Muscle layer of duodenum (tissue), 2 donors: Measurements from ENCODE around the gene DNM3.

Experiments
- H3K27ac ChIP-seq: one replicate; pipeline ENCODE4 v1.7.0; 2013; ENCODE audit warnings: mild to moderate bottlenecking, low read length
- H3K27me3 ChIP-seq: one replicate; pipeline ENCODE4 v1.7.0; 2013; ENCODE audit warnings: low read depth, mild to moderate bottlenecking, control low read depth, low read length
- H3K36me3 ChIP-seq, 2 donors: one replicate each; pipeline ENCODE4 v1.7.0; 2013; ENCODE audit warnings: low read length in 2 of 2, control low read depth in 1 of 2, mild to moderate bottlenecking in 1 of 2; ENCODE audit not compliant: insufficient read depth in 2 of 2, control insufficient read depth in 1 of 2
- H3K4me1 ChIP-seq, 2 donors: one replicate each; pipeline ENCODE4 v1.7.0; 2013; ENCODE audit warnings: low read length in 2 of 2, mild to moderate bottlenecking in 2 of 2, control low read depth in 1 of 2, moderate library complexity in 1 of 2; ENCODE audit not compliant: insufficient read depth in 2 of 2, control insufficient read depth in 1 of 2
- H3K4me3 ChIP-seq, 2 donors: one replicate each; pipeline ENCODE4 v1.7.0; 2013; ENCODE audit warnings: low read length in 2 of 2, low read depth in 1 of 2, mild to moderate bottlenecking in 1 of 2
- H3K9me3 ChIP-seq, 2 donors: one replicate each; pipeline ENCODE4 v1.7.0; 2013; ENCODE audit warnings: low read length in 2 of 2, control low read depth in 1 of 2, mild to moderate bottlenecking in 1 of 2; ENCODE audit not compliant: control insufficient read depth in 1 of 2
- donor health status: healthy.

The DNM3 gene

GRCh38 chr1:172144445-172145061 lies 303.3 kb downstream of the DNM3 start:
- H3K4me1 ChIP-seq, result peaks cover 0 to 4% of the 10 kb centered on the region in 2 donors
- H3K4me3 ChIP-seq, result peak overlapping the region; percentile 50 to 84
- peak overlapping the region; percentile 95 for H3K27ac ChIP-seq
- no peaks in the 10 kb centered on the region for H3K9me3 ChIP-seq
- peaks cover 0 to 15% of the 10 kb centered on the region in 2 donors for H3K36me3 ChIP-seq
- no peaks in the 10 kb centered on the region for H3K27me3 ChIP-seq

GRCh38 chr1:172145231-172145651 lies 303.9 kb downstream of the DNM3 start:
- Histone ChIP-seq H3K4me1 (peaks cover 0 to 4% of the 10 kb centered on the region in 2 donors), H3K36me3 (peaks cover 0 to 15% of the 10 kb centered on the region in 2 donors), H3K27ac (peak overlapping the region; percentile 95), H3K27me3 (no peaks in the 10 kb centered on the region), H3K9me3 (no peaks in the 10 kb centered on the region), H3K4me3 (peak overlapping the region; percentile 50 to 84)

GRCh38 chr1:172145656-172146055 lies 304.4 kb downstream of the DNM3 start:
- no peaks in the 10 kb centered on the region for H3K9me3 ChIP-seq
- peak overlapping the region; percentile 95 for H3K27ac ChIP-seq
- peaks cover 0 to 4% of the 10 kb centered on the region in 2 donors for H3K4me1 ChIP-seq
- H3K27me3 ChIP-seq, result no peaks in the 10 kb centered on the region
- peak overlapping the region; percentile 50 to 84 for H3K4me3 ChIP-seq
- peaks cover 0 to 15% of the 10 kb centered on the region in 2 donors for H3K36me3 ChIP-seq

- Histone ChIP-seq H3K4me3 (no peak overlapping the region), H3K9me3 (no peaks in the 10 kb centered on the region), H3K27ac (peak overlapping the region; percentile 95), H3K36me3 (peaks cover 0 to 15% of the 10 kb centered on the region in 2 donors), H3K27me3 (no peaks in the 10 kb centered on the region), H3K4me1 (peaks cover 0 to 4% of the 10 kb centered on the region in 2 donors)
These were observed 305.0 kb downstream of the DNM3 start for GRCh38 chr1:172146141-172146850.

GRCh38 chr1:172147541-172147940 lies 306.2 kb downstream of the DNM3 start:
- Histone ChIP-seq H3K27ac (no peak overlapping the region), H3K9me3 (no peaks in the 10 kb centered on the region), H3K27me3 (no peaks in the 10 kb centered on the region), H3K4me3 (no peak overlapping the region), H3K4me1 (peaks cover 0 to 4% of the 10 kb centered on the region in 2 donors), H3K36me3 (peaks cover 0 to 15% of the 10 kb centered on the region in 2 donors)

- Histone ChIP-seq H3K9me3 (no peaks in the 10 kb centered on the region), H3K27me3 (no peaks in the 10 kb centered on the region), H3K4me1 (peaks cover 0 to 4% of the 10 kb centered on the region in 2 donors), H3K36me3 (peaks cover 0 to 15% of the 10 kb centered on the region in 2 donors), H3K4me3 (no peak overlapping the region), H3K27ac (no peak overlapping the region)
These were observed 306.9 kb downstream of the DNM3 start for GRCh38 chr1:172148213-172148612.

GRCh38 chr1:172148707-172149106 lies 307.4 kb downstream of the DNM3 start:
- H3K27ac ChIP-seq, result no peak overlapping the region
- no peaks in the 10 kb centered on the region for H3K9me3 ChIP-seq
- no peak overlapping the region for H3K4me3 ChIP-seq
- H3K4me1 ChIP-seq, result peaks cover 0 to 4% of the 10 kb centered on the region in 2 donors
- no peaks in the 10 kb centered on the region for H3K27me3 ChIP-seq
- peaks cover 0 to 12% of the 10 kb centered on the region in 2 donors for H3K36me3 ChIP-seq

GRCh38 chr1:172149346-172149745 lies 308.0 kb downstream of the DNM3 start:
- H3K27ac ChIP-seq, result no peak overlapping the region
- no peaks in the 10 kb centered on the region for H3K9me3 ChIP-seq

GRCh38 chr1:172154551-172154950 lies 313.3 kb downstream of the DNM3 start:
- Histone ChIP-seq H3K36me3 (no peaks in the 10 kb centered on the region), H3K27me3 (no peaks in the 10 kb centered on the region), H3K4me1 (no peaks in the 10 kb centered on the region), H3K27ac (peak overlapping the region; percentile 32), H3K9me3 (no peaks in the 10 kb centered on the region), H3K4me3 (no peak overlapping the region)

More at GRCh38 chr1:172149346-172149745, 308.0 kb downstream of the DNM3 start:
- Histone ChIP-seq H3K4me3 (no peak overlapping the region), H3K4me1 (peaks cover 0 to 4% of the 10 kb centered on the region in 2 donors), H3K36me3 (peaks cover 0 to 6% of the 10 kb centered on the region in 2 donors), H3K27me3 (no peaks in the 10 kb centered on the region)

- Histone ChIP-seq H3K36me3 (no peaks in the 10 kb centered on the region), H3K27ac (no peak overlapping the region), H3K4me1 (no peaks in the 10 kb centered on the region), H3K27me3 (no peaks in the 10 kb centered on the region), H3K9me3 (no peaks in the 10 kb centered on the region), H3K4me3 (no peak overlapping the region)
These were observed 314.5 kb downstream of the DNM3 start for GRCh38 chr1:172155766-172156165.

GRCh38 chr1:172162236-172162635 lies 320.9 kb downstream of the DNM3 start:
- Histone ChIP-seq H3K4me1 (no peaks in the 10 kb centered on the region), H3K27me3 (no peaks in the 10 kb centered on the region), H3K4me3 (no peak overlapping the region), H3K9me3 (no peaks in the 10 kb centered on the region), H3K27ac (no peak overlapping the region), H3K36me3 (no peaks in the 10 kb centered on the region)
